ENCODE measurements around the gene KCNIP4.

GRCh38 chr4:21018817-21019216 is 929.8 kb downstream of the KCNIP4 start:
- TF ChIP-seq RAD51 (IDR thresholded peaks at IDR 0.05), result no peak
- no peak for TF ChIP-seq SP1 (IDR thresholded peaks at IDR 0.05; ENCODE audit: low read depth, low read length)
- TF ChIP-seq YBX1 (IDR thresholded peaks at IDR 0.05), result no peak
- no peak for TF ChIP-seq POLR2AphosphoS2 (IDR thresholded peaks at IDR 0.05; ENCODE audit: low read depth, low read length)
- TF ChIP-seq, protein P1, sequence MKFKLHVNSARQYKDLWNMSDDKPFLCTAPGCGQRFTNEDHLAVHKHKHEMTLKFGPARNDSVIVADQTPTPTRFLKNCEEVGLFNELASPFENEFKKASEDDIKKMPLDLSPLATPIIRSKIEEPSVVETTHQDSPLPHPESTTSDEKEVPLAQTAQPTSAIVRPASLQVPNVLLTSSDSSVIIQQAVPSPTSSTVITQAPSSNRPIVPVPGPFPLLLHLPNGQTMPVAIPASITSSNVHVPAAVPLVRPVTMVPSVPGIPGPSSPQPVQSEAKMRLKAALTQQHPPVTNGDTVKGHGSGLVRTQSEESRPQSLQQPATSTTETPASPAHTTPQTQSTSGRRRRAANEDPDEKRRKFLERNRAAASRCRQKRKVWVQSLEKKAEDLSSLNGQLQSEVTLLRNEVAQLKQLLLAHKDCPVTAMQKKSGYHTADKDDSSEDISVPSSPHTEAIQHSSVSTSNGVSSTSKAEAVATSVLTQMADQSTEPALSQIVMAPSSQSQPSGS (IDR thresholded peaks at IDR 0.05; ENCODE audit: low read length), result no peak
- no peak for TF ChIP-seq TCF3 (IDR thresholded peaks at IDR 0.05; ENCODE audit: borderline replicate concordance, insufficient read depth, low read depth, low read length)
- TF ChIP-seq POLR2AphosphoS5 (IDR thresholded peaks at IDR 0.05; ENCODE audit: low read length), result no peak
- TF ChIP-seq CHD4 (IDR thresholded peaks at IDR 0.05), result no peak
- TF ChIP-seq, protein P2, sequence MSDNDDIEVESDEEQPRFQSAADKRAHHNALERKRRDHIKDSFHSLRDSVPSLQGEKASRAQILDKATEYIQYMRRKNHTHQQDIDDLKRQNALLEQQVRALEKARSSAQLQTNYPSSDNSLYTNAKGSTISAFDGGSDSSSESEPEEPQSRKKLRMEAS (IDR thresholded peaks at IDR 0.05; ENCODE audit: low read depth, low read length), result no peak

All from GM12878 (cell line).